HCT116 (cell line): ENCODE results near the gene UBASH3B. TPM values are rescaled to one million over a fixed set of nuclear protein-coding genes. Genes with fewer than 3 reads are reported as not detected.

Source experiments
- ATAC-seq: fragments of 200-7000 bp; cut with Tn5 transposase; 2 replicates; pipeline ENCODE4 v1.9.1; 2020; ENCODE audit warnings: mild to moderate bottlenecking, moderate library complexity
- BruUV-seq: library from RNA; stranded (reverse); fragments of 400-500 nt; replicated peaks from 2 replicates; lab custom pipeline; 2021; lab: Mats Ljungman, UMichigan
- CTCF ChIA-PET: fragments of 300-600 bp; sonication (Branson Sonifier 250); formaldehyde crosslinking; loops from one replicate; lab custom pipeline; 2021; ENCODE audit warnings: antibody characterized with exemption; lab: Charles Lee
- POLR2A ChIA-PET: fragments of 300-600, 350-600 bp; sonication (Branson Sonifier 250); formaldehyde crosslinking; loops from one replicate; lab custom pipeline; 2021; ENCODE audit warnings: antibody characterized with exemption; lab: Charles Lee
- RAD21 ChIA-PET, 2 experiments: fragments of 300-600 bp; sonication (Branson Sonifier 250); formaldehyde crosslinking; loops; one replicate each; lab custom pipeline; 2023; ENCODE audit warnings: low total read pairs in 2 of 2; ENCODE audit not compliant: uncharacterized antibody in 2 of 2, unreplicated experiment in 2 of 2, low non-redundant PET in 1 of 2; lab: Charles Lee
- DNase-seq: peaks from one replicate; pipeline ENCODE4 v3.0.0-alpha.2; 2010; ENCODE audit warnings: low read depth, low spot score
- H2AFZ ChIP-seq: fragments of 200-600 bp; shearing (Covaris generic), sonication (generic); 2 replicates; pipeline ENCODE4 v1.6.1; 2017; ENCODE audit warnings: low read depth, mixed run types, mixed read lengths, antibody characterized with exemption, low read length; ENCODE audit not compliant: poor library complexity, severe bottlenecking
- H3K27ac ChIP-seq: 2 replicates; pipeline ENCODE4 v1.5.1; 2012; ENCODE audit warnings: low read depth, low read length
- H3K27me3 ChIP-seq: fragments of 200-600 bp; sonication (generic); 2 replicates; pipeline ENCODE4 v1.6.1; 2016; ENCODE audit warnings: mixed run types, low read length, mixed read lengths; ENCODE audit not compliant: insufficient read depth
- H3K36me3 ChIP-seq, 2 experiments: fragments of 200-500 bp in 1 of 2; fragments of 200-600 bp in 1 of 2; sonication (Bioruptor generic) in 1 of 2; sonication (generic) in 1 of 2; 2 replicates each; pipeline versions ENCODE4 v1.5.1 to v1.6.1; 2014 to 2016; ENCODE audit warnings: low read length in 2 of 2, inconsistent platforms in 1 of 2, mixed read lengths in 1 of 2, mixed run types in 1 of 2; ENCODE audit not compliant: insufficient read depth in 2 of 2, control insufficient read depth in 1 of 2
- H3K4me1 ChIP-seq, 2 experiments: fragments of 200-600 bp in 1 of 2; sonication (generic) in 1 of 2; 2 replicates each; pipeline versions ENCODE4 v1.5.1 to v1.6.1; 2012 to 2017; ENCODE audit warnings: low read length in 2 of 2, inconsistent platforms in 1 of 2, mild to moderate bottlenecking in 1 of 2, mixed read lengths in 1 of 2, mixed run types in 1 of 2, moderate library complexity in 1 of 2; ENCODE audit not compliant: insufficient read depth in 2 of 2, control insufficient read depth in 1 of 2
- H3K4me2 ChIP-seq: fragments of 200-600 bp; sonication (generic); 2 replicates; pipeline ENCODE4 v1.6.1; 2017; ENCODE audit warnings: mixed run types, low read length, mixed read lengths
- H3K4me3 ChIP-seq, 2 experiments: fragments of 200-600 bp in 1 of 2; sonication (generic) in 1 of 2; replicated peaks in 1 of 2; 2 replicates each; pipeline ENCODE4 v1.5.1; 2011 to 2016; ENCODE audit warnings: low read length in 2 of 2, control low read depth in 1 of 2, low read depth in 1 of 2, mild to moderate bottlenecking in 1 of 2, mixed read lengths in 1 of 2, mixed run types in 1 of 2
- H3K79me2 ChIP-seq: fragments of 200-600 bp; sonication (generic); 2 replicates; pipeline ENCODE4 v1.6.1; 2017; ENCODE audit warnings: mild to moderate bottlenecking, mixed run types, low read length, moderate library complexity, mixed read lengths; ENCODE audit not compliant: insufficient read depth
- H3K9ac ChIP-seq: fragments of 200-600 bp; sonication (generic); 2 replicates; pipeline ENCODE4 v1.6.1; 2016; ENCODE audit warnings: low read length, mixed read lengths
- H3K9me2 ChIP-seq: fragments of 200-600 bp; sonication (generic), shearing (Covaris generic); 2 replicates; pipeline ENCODE4 v1.6.1; 2017; ENCODE audit warnings: mixed run types, mild to moderate bottlenecking, moderate library complexity; ENCODE audit not compliant: insufficient read depth
- H3K9me3 ChIP-seq, 2 experiments: fragments of 200-500 bp in 1 of 2; fragments of 200-600 bp in 1 of 2; sonication (Bioruptor generic) in 1 of 2; sonication (generic) in 1 of 2; 2 replicates each; pipeline ENCODE4 v1.6.1; 2014 to 2017; ENCODE audit warnings: low read length in 2 of 2, mixed read lengths in 2 of 2, inconsistent platforms in 1 of 2, low read depth in 1 of 2, mild to moderate bottlenecking in 1 of 2, mixed run types in 1 of 2, moderate library complexity in 1 of 2; ENCODE audit not compliant: control insufficient read depth in 1 of 2, insufficient read depth in 1 of 2
- H4K20me1 ChIP-seq: fragments of 200-600 bp; sonication (generic), shearing (Covaris generic); 2 replicates; pipeline ENCODE4 v1.6.1; 2017; ENCODE audit warnings: mixed run types, mild to moderate bottlenecking, moderate library complexity; ENCODE audit not compliant: insufficient read depth
- CBX3 ChIP-seq: IDR thresholded peaks from 2 replicates; pipeline ENCODE4 v1.6.1; 2012; ENCODE audit warnings: low read depth
- ELF1 ChIP-seq: IDR thresholded peaks from 2 replicates; pipeline ENCODE4 v1.6.1; 2012; ENCODE audit warnings: low read depth, borderline replicate concordance
- EZH2 ChIP-seq: fragments of 200-600 bp; sonication (generic); IDR thresholded peaks from 2 replicates; pipeline ENCODE4 v1.6.1; 2017; ENCODE audit warnings: antibody characterized with exemption, mixed run types
- EZH2phosphoT487 ChIP-seq: fragments of 200-600 bp; IDR thresholded peaks from 2 replicates; pipeline ENCODE4 v1.6.1; 2018; ENCODE audit warnings: antibody characterized with exemption, borderline replicate concordance
- FOSL1 ChIP-seq: IDR thresholded peaks from 2 replicates; pipeline ENCODE4 v1.6.1; 2012; ENCODE audit warnings: low read depth
- JUND ChIP-seq: IDR thresholded peaks from 2 replicates; pipeline ENCODE4 v1.6.1; 2012
- POLR2AphosphoS5 ChIP-seq: IDR thresholded peaks from 2 replicates; pipeline ENCODE4 v1.6.1; 2011; ENCODE audit warnings: mild to moderate bottlenecking, low read depth, low read length, moderate library complexity
- RAD21 ChIP-seq: IDR thresholded peaks from 2 replicates; pipeline ENCODE4 v1.6.1; 2012; ENCODE audit warnings: low read depth, mild to moderate bottlenecking
- SP1 ChIP-seq: IDR thresholded peaks from 2 replicates; pipeline ENCODE4 v1.6.1; 2012; ENCODE audit warnings: low read depth
- SRF ChIP-seq: IDR thresholded peaks from 2 replicates; pipeline ENCODE4 v1.6.1; 2012; ENCODE audit warnings: low read depth
- TCF7L2 ChIP-seq: IDR thresholded peaks from 2 replicates; pipeline ENCODE4 v1.7.0; 2011; ENCODE audit warnings: borderline replicate concordance, inconsistent platforms; ENCODE audit not compliant: insufficient read depth, insufficient read length; ENCODE audit errors: extremely low read depth
- YY1 ChIP-seq: IDR thresholded peaks from 2 replicates; pipeline ENCODE4 v1.6.1; 2011; ENCODE audit warnings: low read length, low read depth, moderate library complexity, mild to moderate bottlenecking; ENCODE audit not compliant: insufficient replicate concordance; ENCODE audit errors: extremely low read depth
- ZFX ChIP-seq: fragments of 450-650 bp; IDR thresholded peaks from 2 replicates; pipeline ENCODE4 v1.6.1; 2017
- ZNF274 ChIP-seq: fragments of 200-500 bp; sonication (Bioruptor generic); IDR thresholded peaks from 2 replicates; pipeline ENCODE4 v1.6.1; 2014; ENCODE audit warnings: mild to moderate bottlenecking, low read depth, low read length, inconsistent platforms
- intact Hi-C: fragments of 100-400 bp; cut with micrococcal nuclease; formaldehyde crosslinking; loops from 2 replicates; pipeline ENCODE4 v1.10.0; 2022
- total RNA-seq: library from RNA; stranded (reverse); gene quantifications from one replicate; pipeline ENCODE4 v1.2.1, GENCODE V29; 2021; ENCODE audit not compliant: unreplicated experiment
- TF ChIP-seq, protein P1 (sequence below), 3 experiments: fragments of 200-600 bp in 1 of 3; sonication (generic) in 1 of 3; IDR thresholded peaks in 2 of 3; conservative IDR thresholded peaks in 1 of 3; 2 replicates each; pipeline ENCODE4 v1.5.1; 2012 to 2017; ENCODE audit warnings: low read depth in 2 of 3, low read length in 2 of 3, antibody characterized with exemption in 1 of 3, borderline replicate concordance in 1 of 3, control low read depth in 1 of 3, mild to moderate bottlenecking in 1 of 3, mixed read lengths in 1 of 3, mixed run types in 1 of 3, moderate library complexity in 1 of 3; ENCODE audit not compliant: insufficient read depth in 1 of 3
- TF ChIP-seq, protein P2 (sequence below): IDR thresholded peaks from 2 replicates; pipeline ENCODE4 v1.6.1; 2011; ENCODE audit warnings: mild to moderate bottlenecking, low read length, moderate library complexity; ENCODE audit not compliant: insufficient replicate concordance; ENCODE audit errors: extremely low read depth
- TF ChIP-seq, protein P3 (sequence below): IDR thresholded peaks from 2 replicates; pipeline ENCODE4 v1.6.1; 2012
- TF ChIP-seq, protein P4 (sequence below): IDR thresholded peaks from 2 replicates; pipeline ENCODE4 v1.6.1; 2012; ENCODE audit warnings: low read depth
- TF ChIP-seq, protein P5 (sequence below): IDR thresholded peaks from 2 replicates; pipeline ENCODE4 v1.6.1; 2012

The UBASH3B gene
- total RNA-seq, 1 experiment from 2014 or later: 40.3 TPM

DNA sequence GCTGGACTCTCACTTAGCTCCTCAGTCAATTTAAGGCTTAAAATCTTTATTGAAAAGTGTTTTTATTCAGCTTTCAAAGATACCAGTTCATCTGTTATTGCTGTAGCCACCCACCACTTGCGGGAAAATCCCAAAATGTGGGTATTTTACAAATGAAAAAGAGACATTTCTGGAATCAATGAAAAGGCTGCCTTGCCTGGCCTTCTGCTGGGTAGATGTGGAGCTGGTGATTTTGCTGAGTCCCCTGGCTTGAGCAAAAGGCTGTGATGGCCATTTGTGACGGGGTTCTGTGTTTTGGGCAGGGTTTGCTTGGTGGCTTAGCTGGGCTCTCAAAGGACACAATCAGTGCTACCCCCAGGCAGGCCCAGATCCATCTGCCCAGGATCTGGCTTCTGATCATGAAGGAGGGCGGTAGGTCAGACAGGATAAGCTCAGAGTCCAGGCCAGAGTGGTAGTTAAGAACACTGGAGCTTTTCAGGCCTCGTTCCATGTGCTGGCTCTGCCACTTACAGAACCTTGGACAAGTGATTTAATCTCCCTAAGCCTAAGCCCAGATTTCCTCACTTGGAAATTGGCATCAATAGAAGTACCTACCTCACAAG is 36.1 kb downstream of the UBASH3B start:
- TF ChIP-seq FOSL1 (no peak), JUND (no peak), SP1 (no peak), POLR2AphosphoS5 (no peak), TCF7L2 (no peak), CBX3 (no peak), RAD21 (no peak), ZNF274 (no peak), EZH2phosphoT487 (no peak), YY1 (no peak), ZFX (no peak), SRF (no peak), EZH2 (no peak), ELF1 (no peak)
- TF ChIP-seq, protein P1, sequence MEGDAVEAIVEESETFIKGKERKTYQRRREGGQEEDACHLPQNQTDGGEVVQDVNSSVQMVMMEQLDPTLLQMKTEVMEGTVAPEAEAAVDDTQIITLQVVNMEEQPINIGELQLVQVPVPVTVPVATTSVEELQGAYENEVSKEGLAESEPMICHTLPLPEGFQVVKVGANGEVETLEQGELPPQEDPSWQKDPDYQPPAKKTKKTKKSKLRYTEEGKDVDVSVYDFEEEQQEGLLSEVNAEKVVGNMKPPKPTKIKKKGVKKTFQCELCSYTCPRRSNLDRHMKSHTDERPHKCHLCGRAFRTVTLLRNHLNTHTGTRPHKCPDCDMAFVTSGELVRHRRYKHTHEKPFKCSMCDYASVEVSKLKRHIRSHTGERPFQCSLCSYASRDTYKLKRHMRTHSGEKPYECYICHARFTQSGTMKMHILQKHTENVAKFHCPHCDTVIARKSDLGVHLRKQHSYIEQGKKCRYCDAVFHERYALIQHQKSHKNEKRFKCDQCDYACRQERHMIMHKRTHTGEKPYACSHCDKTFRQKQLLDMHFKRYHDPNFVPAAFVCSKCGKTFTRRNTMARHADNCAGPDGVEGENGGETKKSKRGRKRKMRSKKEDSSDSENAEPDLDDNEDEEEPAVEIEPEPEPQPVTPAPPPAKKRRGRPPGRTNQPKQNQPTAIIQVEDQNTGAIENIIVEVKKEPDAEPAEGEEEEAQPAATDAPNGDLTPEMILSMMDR (IDR thresholded peaks at IDR 0.05 in 2 of 3, conservative IDR thresholded peaks at IDR 0.05 in 1 of 3; ENCODE audit: borderline replicate concordance in 1 of 3, insufficient read depth in 1 of 3, low read depth in 2 of 3, low read length in 2 of 3): no peak
- TF ChIP-seq, protein P2, sequence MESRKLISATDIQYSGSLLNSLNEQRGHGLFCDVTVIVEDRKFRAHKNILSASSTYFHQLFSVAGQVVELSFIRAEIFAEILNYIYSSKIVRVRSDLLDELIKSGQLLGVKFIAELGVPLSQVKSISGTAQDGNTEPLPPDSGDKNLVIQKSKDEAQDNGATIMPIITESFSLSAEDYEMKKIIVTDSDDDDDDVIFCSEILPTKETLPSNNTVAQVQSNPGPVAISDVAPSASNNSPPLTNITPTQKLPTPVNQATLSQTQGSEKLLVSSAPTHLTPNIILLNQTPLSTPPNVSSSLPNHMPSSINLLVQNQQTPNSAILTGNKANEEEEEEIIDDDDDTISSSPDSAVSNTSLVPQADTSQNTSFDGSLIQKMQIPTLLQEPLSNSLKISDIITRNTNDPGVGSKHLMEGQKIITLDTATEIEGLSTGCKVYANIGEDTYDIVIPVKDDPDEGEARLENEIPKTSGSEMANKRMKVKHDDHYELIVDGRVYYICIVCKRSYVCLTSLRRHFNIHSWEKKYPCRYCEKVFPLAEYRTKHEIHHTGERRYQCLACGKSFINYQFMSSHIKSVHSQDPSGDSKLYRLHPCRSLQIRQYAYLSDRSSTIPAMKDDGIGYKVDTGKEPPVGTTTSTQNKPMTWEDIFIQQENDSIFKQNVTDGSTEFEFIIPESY: no peak
- TF ChIP-seq, protein P3, sequence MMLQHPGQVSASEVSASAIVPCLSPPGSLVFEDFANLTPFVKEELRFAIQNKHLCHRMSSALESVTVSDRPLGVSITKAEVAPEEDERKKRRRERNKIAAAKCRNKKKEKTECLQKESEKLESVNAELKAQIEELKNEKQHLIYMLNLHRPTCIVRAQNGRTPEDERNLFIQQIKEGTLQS: no peak
- TF ChIP-seq, protein P4, sequence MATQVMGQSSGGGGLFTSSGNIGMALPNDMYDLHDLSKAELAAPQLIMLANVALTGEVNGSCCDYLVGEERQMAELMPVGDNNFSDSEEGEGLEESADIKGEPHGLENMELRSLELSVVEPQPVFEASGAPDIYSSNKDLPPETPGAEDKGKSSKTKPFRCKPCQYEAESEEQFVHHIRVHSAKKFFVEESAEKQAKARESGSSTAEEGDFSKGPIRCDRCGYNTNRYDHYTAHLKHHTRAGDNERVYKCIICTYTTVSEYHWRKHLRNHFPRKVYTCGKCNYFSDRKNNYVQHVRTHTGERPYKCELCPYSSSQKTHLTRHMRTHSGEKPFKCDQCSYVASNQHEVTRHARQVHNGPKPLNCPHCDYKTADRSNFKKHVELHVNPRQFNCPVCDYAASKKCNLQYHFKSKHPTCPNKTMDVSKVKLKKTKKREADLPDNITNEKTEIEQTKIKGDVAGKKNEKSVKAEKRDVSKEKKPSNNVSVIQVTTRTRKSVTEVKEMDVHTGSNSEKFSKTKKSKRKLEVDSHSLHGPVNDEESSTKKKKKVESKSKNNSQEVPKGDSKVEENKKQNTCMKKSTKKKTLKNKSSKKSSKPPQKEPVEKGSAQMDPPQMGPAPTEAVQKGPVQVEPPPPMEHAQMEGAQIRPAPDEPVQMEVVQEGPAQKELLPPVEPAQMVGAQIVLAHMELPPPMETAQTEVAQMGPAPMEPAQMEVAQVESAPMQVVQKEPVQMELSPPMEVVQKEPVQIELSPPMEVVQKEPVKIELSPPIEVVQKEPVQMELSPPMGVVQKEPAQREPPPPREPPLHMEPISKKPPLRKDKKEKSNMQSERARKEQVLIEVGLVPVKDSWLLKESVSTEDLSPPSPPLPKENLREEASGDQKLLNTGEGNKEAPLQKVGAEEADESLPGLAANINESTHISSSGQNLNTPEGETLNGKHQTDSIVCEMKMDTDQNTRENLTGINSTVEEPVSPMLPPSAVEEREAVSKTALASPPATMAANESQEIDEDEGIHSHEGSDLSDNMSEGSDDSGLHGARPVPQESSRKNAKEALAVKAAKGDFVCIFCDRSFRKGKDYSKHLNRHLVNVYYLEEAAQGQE: no peak
- TF ChIP-seq, protein P5, sequence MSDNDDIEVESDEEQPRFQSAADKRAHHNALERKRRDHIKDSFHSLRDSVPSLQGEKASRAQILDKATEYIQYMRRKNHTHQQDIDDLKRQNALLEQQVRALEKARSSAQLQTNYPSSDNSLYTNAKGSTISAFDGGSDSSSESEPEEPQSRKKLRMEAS: no peak
- ChIA-PET CTCF (no interaction called here), POLR2A (no interaction called here), RAD21 (no interaction called here)
- BruUV-seq: no TSS peak
- no peak for ATAC-seq
- Histone ChIP-seq H3K27me3 (no peaks in the 10 kb centered on the region), H3K4me2 (no peak overlapping the region), H3K4me3 (no peak overlapping the region), H3K9me3 (no peaks in the 10 kb centered on the region), H3K9me2 (no peaks in the 10 kb centered on the region), H3K27ac (no peak overlapping the region), H3K9ac (no peak overlapping the region), H3K4me1 (peaks cover 0 to 7% of the 10 kb centered on the region in 2 experiments; a peak in 2 of 4 replicates), H2AFZ (no peak overlapping the region), H3K79me2 (peaks cover 24% of the 10 kb centered on the region; the same call in 1 of the 2 replicates), H4K20me1 (no peaks in the 10 kb centered on the region), H3K36me3 (no peaks in the 10 kb centered on the region)
- intact Hi-C loops: no loop called here
- no peak for DNase-seq
